HG02884 (cell line): ENCODE data around the gene ENOX1.
A peak's percentile ranks its signal among the peaks of the same experiment; 100 is the strongest.

Experiments used
- ATAC-seq: cut with Tn5 transposase; IDR thresholded peaks from one replicate; pipeline ENCODE4 v1.9.1; 2021; ENCODE audit warnings: mild to moderate bottlenecking, moderate library complexity; ENCODE audit not compliant: unreplicated experiment

Gene ENOX1

DNA sequence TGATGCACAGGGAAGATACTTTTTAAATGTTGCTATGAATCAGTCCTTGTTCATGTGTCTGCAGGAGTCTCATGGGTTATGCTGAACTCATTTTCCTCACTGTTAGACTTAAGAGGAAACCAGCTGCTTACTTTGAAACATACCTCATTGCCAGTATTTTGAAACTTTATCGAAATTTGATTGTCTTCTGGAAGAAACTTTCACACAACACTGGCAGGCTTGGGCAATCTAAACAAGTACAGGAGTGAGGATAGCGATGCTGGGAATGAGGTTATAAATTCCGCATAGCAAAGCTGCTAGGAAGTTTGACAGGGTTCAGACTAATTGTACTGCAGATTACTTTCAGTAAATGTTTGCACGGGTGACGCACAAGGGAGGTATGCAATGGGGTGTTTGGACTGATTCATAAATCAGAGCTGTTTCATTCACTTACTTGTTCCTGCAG lies 517.7 kb downstream of the ENOX1 start:
- ATAC-seq = no peak

DNA sequence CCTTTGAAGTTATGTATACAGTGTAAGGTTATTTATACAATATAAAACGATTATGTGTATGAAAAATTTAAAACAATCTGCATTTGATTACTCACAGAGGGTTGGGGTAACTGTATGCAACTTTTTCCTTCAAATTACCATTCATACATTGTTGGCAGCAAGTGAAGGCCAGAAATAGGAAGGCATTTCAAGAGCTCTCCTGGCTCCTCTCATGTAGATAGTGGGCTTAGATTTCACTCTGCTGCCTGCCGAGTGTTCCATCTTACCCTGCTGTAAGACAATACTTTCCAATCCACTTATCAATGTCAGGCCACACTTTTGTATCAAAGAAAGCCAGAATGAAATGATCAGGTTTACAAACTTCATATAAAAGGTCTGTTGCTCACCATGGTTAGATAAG lies 518.1 kb downstream of the ENOX1 start:
- no peak for ATAC-seq

- no peak for ATAC-seq
Measured at GRCh38 chr13:43267916-43268315, 518.9 kb downstream of the ENOX1 start.

- no peak for ATAC-seq
Measured at GRCh38 chr13:43266936-43267615, 519.7 kb downstream of the ENOX1 start.

- no peak for ATAC-seq
Measured at GRCh38 chr13:43265028-43265427, 521.7 kb downstream of the ENOX1 start.

- no peak for ATAC-seq
Measured at GRCh38 chr13:43264458-43264857, 522.3 kb downstream of the ENOX1 start.

GRCh38 chr13:43263047-43263446 lies 523.7 kb downstream of the ENOX1 start:
- ATAC-seq = no peak

- ATAC-seq = no peak
Measured at GRCh38 chr13:43260999-43261398, 525.8 kb downstream of the ENOX1 start.

DNA sequence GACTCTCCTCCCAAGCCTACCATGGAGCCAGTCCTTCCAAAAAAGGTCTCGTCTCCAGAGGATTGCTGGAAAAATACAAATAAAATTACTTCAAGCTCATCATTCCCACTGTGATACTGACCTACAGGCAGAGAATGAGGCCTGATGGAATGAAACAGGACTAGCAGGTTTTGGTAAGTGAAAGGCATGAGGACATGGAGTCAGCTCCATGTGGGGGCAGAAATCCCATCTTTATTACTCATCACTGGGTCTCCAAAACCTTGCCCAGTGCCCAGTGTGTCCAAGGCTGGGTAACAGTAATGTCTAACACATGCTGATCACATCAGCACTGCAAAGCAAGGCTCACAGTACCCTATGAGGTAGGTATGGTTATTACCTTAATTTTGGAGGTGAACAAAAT lies 528.0 kb downstream of the ENOX1 start:
- no peak for ATAC-seq

- no peak for ATAC-seq
Measured at GRCh38 chr13:43257765-43258164, 529.0 kb downstream of the ENOX1 start.

GRCh38 chr13:43251961-43252360 lies 534.8 kb downstream of the ENOX1 start:
- ATAC-seq = no peak

- no peak for ATAC-seq
Measured at GRCh38 chr13:43246382-43246781, 540.4 kb downstream of the ENOX1 start.

DNA sequence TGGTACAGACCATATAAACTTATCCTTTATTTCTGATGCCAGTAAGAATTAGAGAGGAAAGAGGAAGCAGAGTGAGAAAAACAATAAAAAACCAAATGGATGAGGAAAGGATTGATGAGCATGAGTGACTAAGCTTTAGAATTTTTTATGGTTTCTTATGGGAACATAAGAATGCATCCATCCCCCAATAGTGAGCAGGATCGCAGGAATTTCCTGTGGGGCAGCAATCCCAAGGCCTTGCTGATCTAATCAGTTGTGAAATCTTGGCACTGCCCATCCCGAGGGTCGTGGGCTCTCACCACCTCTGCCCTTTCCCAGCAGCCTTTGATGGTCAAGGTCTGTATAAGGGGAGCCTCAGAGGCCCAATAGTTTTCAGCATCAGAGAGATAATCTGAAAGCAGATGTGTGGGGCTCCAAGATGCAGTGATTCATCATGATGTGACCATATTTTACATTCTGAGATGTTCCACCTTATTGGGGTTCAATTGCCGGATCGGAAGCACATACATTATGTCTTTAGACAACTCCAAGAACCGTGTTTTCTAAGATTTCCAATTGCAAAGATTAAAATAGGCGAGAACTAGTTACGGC lies 541.3 kb downstream of the ENOX1 start:
- no peak for ATAC-seq

- ATAC-seq = no peak
Measured at GRCh38 chr13:43244481-43244880, 542.3 kb downstream of the ENOX1 start.

GRCh38 chr13:43243711-43244110 lies 543.1 kb downstream of the ENOX1 start:
- no peak for ATAC-seq

DNA sequence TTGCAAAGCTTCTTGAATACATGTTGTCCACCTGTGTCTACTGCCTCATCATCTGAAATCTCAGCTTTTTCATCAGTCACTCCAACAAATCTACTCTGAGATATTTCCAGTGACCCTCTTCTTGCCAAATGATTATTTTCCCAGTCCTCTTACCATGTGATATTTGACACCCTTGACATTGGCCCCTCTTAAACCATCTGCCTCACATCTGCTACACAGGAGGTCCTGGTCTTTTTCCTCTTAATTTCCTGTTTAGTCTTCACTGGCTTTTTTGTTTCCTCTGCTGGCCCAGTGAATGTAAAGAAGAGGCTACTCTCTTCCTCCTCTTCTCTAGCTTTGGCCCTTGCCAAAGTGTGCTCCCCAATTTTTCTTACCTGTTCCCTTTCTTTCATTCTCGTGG lies 544.7 kb downstream of the ENOX1 start:
- no peak for ATAC-seq

- peak; percentile 95 for ATAC-seq
Measured at GRCh38 chr13:43240278-43240677, 546.5 kb downstream of the ENOX1 start.

GRCh38 chr13:43239275-43239840 lies 547.4 kb downstream of the ENOX1 start:
- ATAC-seq = no peak

- ATAC-seq = no peak
Measured at GRCh38 chr13:43238341-43239083, 548.3 kb downstream of the ENOX1 start.

DNA sequence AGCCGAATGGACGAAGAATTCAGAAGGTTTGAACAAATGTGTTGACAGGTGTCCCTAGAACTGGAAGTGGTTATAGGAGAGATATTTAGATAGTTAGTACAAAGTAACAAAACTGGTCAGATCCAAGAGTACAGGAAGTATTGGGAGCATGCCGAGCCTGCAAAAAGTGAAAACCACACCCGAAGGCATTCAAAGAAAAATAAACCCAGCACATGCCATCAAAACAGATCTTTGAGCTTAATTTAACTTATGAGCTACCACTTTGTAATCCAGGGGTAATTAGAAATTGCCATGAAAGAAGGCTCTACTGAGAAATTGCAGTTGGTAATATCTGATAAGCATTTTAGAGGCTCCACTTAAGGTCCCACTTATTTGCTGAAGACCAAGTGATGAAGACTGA lies 549.2 kb downstream of the ENOX1 start:
- ATAC-seq = no peak

- no peak for ATAC-seq
Measured at GRCh38 chr13:43235028-43235427, 551.7 kb downstream of the ENOX1 start.

DNA sequence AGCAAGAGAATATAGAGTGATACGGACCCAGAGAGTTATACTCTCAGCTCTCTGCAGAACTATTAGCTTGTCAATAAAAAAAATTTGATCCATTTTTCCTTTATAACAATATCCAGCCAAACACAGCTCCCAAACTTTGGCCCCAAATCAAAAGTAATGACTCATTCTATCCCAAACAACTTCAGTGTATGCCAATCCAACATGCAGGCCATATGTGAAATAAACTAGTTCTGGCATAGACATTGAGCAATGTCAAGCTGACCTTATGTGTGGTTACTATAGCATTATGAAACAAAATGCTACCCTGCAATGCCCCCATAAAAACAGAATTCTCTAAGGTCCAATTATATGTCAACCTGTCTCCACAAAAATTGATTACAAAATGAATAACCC lies 553.9 kb downstream of the ENOX1 start:
- ATAC-seq = no peak
